ENCODE results near the gene KRTAP19-3.
"Not testable (repeated sequence)": the region's sequence is repeated elsewhere in the genome, so short reads cannot be mapped to it uniquely, and the experiment has no call there.

KRTAP19-3 gene

GRCh38 chr21:30505621-30506205 is 13.9 kb upstream of the KRTAP19-3 start:
- TF ChIP-seq, protein P1, sequence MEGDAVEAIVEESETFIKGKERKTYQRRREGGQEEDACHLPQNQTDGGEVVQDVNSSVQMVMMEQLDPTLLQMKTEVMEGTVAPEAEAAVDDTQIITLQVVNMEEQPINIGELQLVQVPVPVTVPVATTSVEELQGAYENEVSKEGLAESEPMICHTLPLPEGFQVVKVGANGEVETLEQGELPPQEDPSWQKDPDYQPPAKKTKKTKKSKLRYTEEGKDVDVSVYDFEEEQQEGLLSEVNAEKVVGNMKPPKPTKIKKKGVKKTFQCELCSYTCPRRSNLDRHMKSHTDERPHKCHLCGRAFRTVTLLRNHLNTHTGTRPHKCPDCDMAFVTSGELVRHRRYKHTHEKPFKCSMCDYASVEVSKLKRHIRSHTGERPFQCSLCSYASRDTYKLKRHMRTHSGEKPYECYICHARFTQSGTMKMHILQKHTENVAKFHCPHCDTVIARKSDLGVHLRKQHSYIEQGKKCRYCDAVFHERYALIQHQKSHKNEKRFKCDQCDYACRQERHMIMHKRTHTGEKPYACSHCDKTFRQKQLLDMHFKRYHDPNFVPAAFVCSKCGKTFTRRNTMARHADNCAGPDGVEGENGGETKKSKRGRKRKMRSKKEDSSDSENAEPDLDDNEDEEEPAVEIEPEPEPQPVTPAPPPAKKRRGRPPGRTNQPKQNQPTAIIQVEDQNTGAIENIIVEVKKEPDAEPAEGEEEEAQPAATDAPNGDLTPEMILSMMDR (conservative IDR thresholded peaks at IDR 0.05; ENCODE audit: low read length), result peak; percentile 63

GRCh38 chr21:30502041-30502440 is 10.2 kb upstream of the KRTAP19-3 start, which contains the start of gene KRTAP19-5:
Gene KRTAP19-5, minus strand, starts transcription at chr21:30502141. Its CDS starts 51 bp downstream, at chr21:30502090.
- Histone ChIP-seq H3K9me3 (ENCODE audit: insufficient read depth, low read depth, low read length) (no peaks in the 10 kb centered on the region), H3K36me3 (ENCODE audit: insufficient read depth, low read length) (no peaks in the 10 kb centered on the region), H3K4me3 (ENCODE audit: low read length, poor library complexity, severe bottlenecking) (no peak within 1 kb of the TSS), H3K4me2 (ENCODE audit: low read depth, low read length, poor library complexity, severe bottlenecking) (no peak within 1 kb of the TSS), H3K9ac (ENCODE audit: low read depth, low read length, poor library complexity, severe bottlenecking) (no peak within 1 kb of the TSS), H3F3A (ENCODE audit: low read depth) (no peaks in the 10 kb centered on the region), H3K27me3 (ENCODE audit: insufficient read depth, low read length, poor library complexity, severe bottlenecking) (no peaks in the 10 kb centered on the region), H4K20me1 (ENCODE audit: insufficient read depth, low read length, poor library complexity, severe bottlenecking) (no peaks in the 10 kb centered on the region), H3K79me2 (ENCODE audit: insufficient read depth, low read length) (no peaks in the 10 kb centered on the region), H3K9me2 (replicated peaks; ENCODE audit: low read depth, low read length) (no peaks in the 10 kb centered on the region), H2AFZ (ENCODE audit: low read length) (no peak within 1 kb of the TSS), H3K4me1 (ENCODE audit: insufficient read depth, low read length, poor library complexity, severe bottlenecking) (no peaks in the 10 kb centered on the region)
- no peak for TF ChIP-seq EZH2phosphoT487 (IDR thresholded peaks at IDR 0.05; ENCODE audit: borderline replicate concordance)
- TF ChIP-seq, protein P1 (conservative IDR thresholded peaks at IDR 0.05; ENCODE audit: low read length), result no peak

More at GRCh38 chr21:30505621-30506205, 13.9 kb upstream of the KRTAP19-3 start:
- not testable (repeated sequence) for H3K4me3 ChIP-seq (ENCODE audit: low read length, poor library complexity, severe bottlenecking); H3F3A ChIP-seq (ENCODE audit: low read depth); H2AFZ ChIP-seq (ENCODE audit: low read length); H3K4me2 ChIP-seq (ENCODE audit: low read depth, low read length, poor library complexity, severe bottlenecking); H3K9me3 ChIP-seq (ENCODE audit: insufficient read depth, low read depth, low read length); H3K4me1 ChIP-seq (ENCODE audit: insufficient read depth, low read length, poor library complexity, severe bottlenecking); H3K9me2 ChIP-seq (replicated peaks; ENCODE audit: low read depth, low read length); H3K27me3 ChIP-seq (ENCODE audit: insufficient read depth, low read length, poor library complexity, severe bottlenecking); H3K9ac ChIP-seq (ENCODE audit: low read depth, low read length, poor library complexity, severe bottlenecking); H4K20me1 ChIP-seq (ENCODE audit: insufficient read depth, low read length, poor library complexity, severe bottlenecking); H3K36me3 ChIP-seq (ENCODE audit: insufficient read depth, low read length); H3K79me2 ChIP-seq (ENCODE audit: insufficient read depth, low read length)

- no peaks in the 10 kb centered on the region for H3F3A ChIP-seq (ENCODE audit: low read depth)
- no peak within 1 kb of the TSS for H2AFZ ChIP-seq (ENCODE audit: low read length)
- no peak within 1 kb of the TSS for H3K9ac ChIP-seq (ENCODE audit: low read depth, low read length, poor library complexity, severe bottlenecking)
- no peaks in the 10 kb centered on the region for H3K79me2 ChIP-seq (ENCODE audit: insufficient read depth, low read length)
- H3K4me3 ChIP-seq (ENCODE audit: low read length, poor library complexity, severe bottlenecking), result no peak within 1 kb of the TSS
- H3K4me1 ChIP-seq (ENCODE audit: insufficient read depth, low read length, poor library complexity, severe bottlenecking), result no peaks in the 10 kb centered on the region
- H4K20me1 ChIP-seq (ENCODE audit: insufficient read depth, low read length, poor library complexity, severe bottlenecking), result no peaks in the 10 kb centered on the region
- H3K36me3 ChIP-seq (ENCODE audit: insufficient read depth, low read length), result no peaks in the 10 kb centered on the region
- H3K9me2 ChIP-seq (replicated peaks; ENCODE audit: low read depth, low read length), result no peaks in the 10 kb centered on the region
- TF ChIP-seq EZH2phosphoT487 (IDR thresholded peaks at IDR 0.05; ENCODE audit: borderline replicate concordance), result no peak
- TF ChIP-seq, protein P1 (conservative IDR thresholded peaks at IDR 0.05; ENCODE audit: low read length), result no peak
- no peaks in the 10 kb centered on the region for H3K9me3 ChIP-seq (ENCODE audit: insufficient read depth, low read depth, low read length)
- H3K27me3 ChIP-seq (ENCODE audit: insufficient read depth, low read length, poor library complexity, severe bottlenecking), result no peaks in the 10 kb centered on the region
- H3K4me2 ChIP-seq (ENCODE audit: low read depth, low read length, poor library complexity, severe bottlenecking), result no peak within 1 kb of the TSS
Observed at GRCh38 chr21:30497065-30497464, 5.3 kb upstream of the KRTAP19-3 start, which contains the start of gene KRTAP19-4. Gene KRTAP19-4, minus strand, starts transcription at chr21:30497165. Its CDS starts 55 bp downstream, at chr21:30497110.
